Inferior parietal cortex (tissue), 1 donor: ENCODE results near the gene GNS.

ENCODE experiments used
- DNase-seq: peaks from one replicate; pipeline ENCODE4 v3.0.0-alpha.2; 2016; ENCODE audit errors: extremely low spot score

Gene GNS

DNA sequence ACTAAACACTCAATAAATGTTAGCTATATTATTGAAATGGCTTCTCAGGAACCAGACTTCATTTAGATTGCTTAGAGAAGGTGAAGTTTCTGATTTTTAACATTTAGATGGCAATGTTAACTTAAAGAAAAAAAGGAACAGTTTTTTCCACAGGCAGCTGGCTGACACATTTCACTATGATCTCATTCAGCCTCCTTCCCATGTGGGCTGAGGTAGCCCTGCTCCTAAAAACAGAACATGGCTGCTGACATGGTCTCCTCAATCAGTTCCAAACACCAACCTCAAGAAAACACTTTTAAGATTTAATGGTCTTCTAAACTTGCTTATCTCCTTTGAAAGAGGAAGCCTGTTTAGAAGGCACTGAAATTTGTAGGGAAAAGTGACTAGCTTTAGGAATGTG is 23.8 kb downstream of the GNS start:
- peak; percentile 42 for DNase-seq

DNA sequence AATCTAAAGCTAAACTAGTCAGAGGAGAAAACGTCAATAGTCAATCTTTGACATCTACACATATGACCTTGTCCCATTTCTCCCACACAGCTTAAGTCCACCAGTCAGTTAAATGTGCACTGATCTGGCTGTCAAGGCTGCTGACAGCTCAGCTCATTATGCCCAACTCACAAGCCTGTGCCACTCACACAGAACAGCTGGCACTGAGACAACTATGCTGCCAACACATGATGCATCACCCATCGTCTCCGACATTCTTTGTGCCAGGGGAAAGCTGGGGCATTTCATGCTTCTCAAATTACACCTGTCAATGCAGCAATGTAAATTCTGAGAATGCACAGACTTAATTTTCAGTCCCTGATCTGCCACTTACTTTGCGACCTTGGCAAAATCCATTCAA is 25.3 kb downstream of the GNS start:
- DNase-seq: peak; percentile 68

DNA sequence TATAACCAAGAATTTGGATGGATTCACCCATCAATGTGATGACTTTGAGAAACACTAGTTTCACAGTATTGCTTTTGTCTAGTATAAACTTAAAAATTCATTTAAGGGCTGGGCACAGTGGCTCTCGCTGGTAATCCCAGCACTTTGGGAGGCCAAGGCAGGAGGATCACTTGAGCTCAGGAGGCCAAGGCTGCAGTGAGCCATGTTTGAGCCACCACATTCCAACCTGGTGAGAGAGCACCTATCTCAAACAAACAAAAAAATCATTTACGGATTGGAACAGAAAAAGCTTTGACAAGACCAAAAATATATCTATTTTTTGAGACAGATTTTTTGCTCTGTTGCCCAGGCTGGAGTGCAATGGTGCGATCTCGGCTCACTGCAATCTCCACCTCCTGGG is 27.5 kb downstream of the GNS start:
- DNase-seq: no peak

DNA sequence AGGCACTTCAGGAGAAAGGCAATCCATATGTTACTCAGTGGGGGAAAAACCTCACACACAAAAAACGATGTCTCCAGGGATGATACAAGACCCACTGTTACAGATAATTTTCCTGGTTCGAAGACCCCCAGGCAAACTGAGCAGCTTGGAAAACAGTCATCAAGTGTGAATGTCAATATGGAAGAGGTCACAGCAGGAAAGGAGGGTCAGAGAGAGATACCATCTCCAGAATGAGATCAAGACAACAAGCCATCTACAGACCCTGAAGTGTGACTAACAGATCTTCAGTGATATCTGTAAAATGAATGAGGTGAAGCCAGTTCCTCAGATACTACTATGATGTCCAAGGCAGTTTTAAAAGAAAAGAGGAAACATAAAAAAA is 28.6 kb downstream of the GNS start:
- DNase-seq: no peak

DNA sequence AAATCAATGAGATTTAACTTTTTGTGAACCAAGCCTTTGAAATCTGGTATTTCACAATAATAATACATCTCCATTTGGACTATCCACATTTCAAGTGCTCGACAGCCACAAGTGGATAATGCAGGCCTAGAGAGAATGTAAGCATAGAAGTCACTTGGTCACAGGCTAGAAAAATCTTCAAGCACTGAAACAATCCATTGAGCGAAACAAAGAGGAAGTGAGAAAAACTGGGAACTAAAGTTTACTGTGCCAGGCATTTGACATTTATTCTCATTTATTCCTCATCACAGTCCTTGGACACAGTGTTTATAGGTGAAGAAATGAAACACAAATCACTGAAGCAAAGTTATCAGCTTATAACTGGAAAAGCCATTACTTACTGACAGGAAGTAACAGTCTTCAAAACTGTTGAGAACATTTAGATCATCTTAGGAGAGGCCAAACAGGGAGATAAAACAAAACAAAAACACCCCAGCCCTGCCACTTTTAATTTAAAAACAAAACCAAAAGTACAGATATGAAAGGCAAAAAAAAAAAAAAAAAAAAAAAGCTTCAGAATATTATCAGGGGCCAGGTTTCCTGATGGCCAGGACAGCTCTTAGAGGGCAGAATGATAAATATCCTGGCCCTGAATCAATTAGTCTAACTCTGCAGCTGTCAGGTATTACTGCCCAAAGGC is 29.2 kb downstream of the GNS start:
- DNase-seq: no peak

DNA sequence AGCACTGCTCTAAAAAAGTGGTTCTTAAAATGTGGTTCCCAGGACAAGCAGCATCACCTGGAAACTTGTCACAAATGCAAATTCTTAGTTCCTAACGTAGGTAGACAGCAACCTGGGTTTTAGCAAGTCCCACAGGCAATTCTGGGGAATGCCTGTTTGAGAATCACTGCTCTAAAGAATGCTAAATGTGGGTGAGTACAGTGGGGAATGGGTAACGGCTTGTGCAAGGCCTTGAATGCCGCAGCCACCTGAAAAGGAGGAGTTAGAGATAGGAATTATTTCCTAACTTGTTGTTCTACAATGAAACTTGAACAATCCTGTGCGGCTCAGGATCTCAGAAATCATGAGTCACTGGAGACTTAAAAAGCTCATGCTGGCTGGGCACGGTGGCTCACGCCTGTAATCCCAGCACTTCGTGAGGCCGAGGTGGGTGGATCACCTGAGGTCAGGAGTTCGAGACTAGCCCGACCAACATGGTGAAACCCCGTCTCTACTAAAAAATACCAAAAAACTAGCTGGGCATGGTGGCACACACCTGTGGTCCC is 34.9 kb downstream of the GNS start:
- DNase-seq: no peak

DNA sequence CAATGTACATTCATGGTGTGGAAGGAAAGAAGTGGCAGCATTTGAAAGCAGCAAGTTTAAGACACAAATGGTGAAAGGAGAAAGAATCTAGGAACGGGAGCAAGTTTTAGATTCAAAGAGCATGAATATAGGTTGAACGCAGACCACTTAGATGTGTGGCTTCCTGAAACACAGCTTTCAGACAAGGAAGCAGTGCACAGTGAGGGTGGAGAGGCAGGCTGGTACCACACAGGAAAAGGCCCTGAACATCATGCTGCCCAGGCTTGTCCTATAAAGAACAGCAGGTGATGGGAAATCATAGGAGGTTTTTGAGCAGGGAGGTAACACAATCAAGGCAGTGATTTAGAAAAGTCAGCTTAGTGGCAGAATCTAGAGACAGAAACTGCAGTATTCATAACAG is 35.6 kb downstream of the GNS start:
- no peak for DNase-seq

DNA sequence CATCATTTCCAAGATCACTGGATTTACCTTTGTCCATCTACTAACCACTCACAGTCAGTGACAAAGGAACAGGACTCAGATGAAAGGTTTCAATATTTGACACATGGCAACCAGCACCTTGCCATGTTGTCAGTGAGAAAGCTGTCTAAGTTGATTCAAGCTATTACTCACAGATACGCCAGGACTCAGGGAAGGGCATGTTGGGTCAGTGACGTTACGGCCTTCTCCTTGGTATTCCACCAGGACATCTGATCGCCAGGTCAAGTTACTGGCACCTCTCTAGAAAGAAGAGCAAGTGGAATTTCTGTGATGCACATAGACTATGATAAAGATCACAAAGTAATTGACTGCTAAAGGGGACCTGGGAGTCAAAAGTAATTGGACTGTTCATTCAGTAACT is 36.4 kb downstream of the GNS start:
- no peak for DNase-seq

DNA sequence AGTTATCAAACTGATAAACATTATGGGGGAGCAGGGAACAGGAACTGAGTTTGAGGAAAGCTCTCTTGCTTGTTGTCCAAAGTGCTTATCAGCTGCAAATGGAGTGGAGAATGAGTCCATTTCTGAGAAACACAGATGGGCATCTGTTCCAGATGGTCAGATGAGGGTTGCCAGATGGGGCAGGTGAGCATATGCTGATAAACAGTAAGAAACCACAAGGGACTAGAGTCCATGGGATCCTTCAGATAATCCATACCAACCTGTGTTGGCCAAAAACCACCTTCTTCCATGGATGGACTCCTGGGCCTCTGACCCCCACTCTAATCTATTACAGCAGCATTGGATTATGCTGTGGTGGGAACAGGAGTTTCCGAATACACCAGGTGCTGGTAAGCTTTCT is 38.3 kb downstream of the GNS start:
- no peak for DNase-seq

DNA sequence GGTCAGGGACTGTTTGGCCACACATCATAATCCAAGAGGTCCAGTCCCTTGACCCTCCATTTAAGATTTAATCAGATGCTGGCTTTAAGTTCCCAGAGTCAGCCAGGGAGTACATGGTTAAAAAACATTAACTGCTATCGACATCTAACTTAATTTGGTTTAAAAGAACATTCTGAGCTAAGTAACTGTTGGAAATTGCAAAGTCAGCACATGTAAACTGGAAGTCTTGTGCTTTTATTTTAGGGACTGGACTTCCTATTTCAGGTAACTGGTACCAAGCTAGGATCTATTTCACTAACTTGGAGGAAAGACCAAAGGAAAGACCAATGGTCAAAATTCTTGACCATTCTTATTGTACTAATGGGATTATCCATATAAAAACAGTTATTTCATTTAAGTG is 40.6 kb downstream of the GNS start:
- no peak for DNase-seq

DNA sequence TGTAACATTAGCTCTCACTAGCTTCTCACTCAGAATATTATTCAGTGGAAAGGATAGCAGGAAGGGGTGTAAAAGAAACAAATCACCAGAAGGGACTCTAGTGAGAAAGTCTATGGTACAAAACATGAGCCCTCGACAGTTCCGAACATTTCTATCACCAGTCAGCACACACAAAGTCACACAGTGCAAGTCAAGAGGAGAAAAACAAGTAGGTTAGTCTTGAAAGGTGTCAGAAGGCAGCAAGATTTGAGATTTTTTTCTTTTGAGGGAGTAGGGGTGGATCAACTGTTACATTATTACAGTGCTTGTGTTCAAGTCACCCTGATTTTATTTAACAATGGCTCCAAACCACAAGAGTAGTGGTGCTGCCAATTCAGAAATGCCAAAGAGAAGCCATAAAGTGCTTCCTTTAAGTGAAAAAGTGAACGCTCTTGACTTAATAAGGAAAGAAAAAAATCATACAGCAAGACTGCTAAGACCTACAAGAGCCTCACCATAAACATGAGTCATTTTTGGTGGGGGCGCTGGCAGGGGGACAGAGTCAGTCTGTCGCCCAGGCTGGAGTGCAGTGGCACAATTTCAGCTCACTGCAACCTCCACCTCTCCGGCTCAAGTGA is 42.3 kb downstream of the GNS start:
- DNase-seq: no peak

DNA sequence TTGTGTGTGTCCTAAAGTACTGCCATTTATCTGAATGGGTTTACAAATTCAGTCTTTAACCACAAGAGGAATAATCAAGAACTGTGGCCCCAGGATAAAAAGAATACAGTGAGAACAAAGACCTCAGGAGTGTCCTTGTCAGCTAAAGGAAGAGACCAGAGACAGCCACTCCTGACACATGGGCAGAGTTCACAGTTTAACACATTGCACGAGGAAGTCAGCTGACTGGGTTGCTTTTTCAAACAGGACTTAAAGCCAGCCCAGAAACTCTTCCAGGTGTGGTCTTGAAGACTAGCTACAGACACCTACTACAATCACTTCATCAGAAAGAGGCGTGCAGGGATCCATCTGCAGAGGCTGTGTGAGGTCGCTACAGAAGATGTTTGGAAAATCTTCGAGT is 42.8 kb downstream of the GNS start:
- DNase-seq: no peak

DNA sequence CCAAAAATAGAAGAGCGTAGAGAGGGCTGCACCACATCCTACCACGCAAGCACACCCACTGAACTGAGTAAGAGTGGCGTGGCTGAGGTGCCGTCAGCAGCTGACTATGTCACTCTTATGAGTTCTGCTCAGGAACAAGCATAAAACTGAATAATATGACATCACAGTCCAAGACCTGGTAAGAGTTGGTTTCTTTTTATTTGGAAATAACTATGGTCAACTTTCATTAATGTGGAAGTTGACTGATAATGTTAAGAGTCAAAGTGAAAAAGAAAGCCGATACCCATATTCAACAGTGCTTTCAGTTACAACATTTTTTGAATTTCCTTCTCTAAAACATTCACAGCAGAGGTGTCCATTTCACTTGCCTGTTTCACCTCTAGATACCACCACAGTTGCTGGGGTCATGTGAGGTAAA is 44.6 kb downstream of the GNS start:
- no peak for DNase-seq

DNA sequence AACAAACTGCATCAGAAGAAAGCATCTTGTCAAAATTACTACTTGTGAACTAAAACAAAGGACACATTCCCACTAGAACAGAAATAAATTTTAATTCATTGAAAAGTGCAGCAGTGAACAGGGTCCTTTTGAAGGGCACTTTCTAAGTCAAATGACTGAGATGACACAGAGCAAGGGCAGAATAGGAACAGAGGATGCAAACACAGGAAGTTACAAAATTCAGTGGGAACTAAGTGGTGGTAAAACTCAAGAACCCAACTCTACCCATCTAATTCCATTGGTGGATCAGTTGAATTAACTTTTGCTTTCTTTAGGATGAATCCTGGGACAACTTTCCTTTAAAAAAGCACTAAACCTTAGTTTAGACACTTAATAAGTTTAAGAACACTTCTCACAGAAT is 45.8 kb downstream of the GNS start:
- DNase-seq: no peak

DNA sequence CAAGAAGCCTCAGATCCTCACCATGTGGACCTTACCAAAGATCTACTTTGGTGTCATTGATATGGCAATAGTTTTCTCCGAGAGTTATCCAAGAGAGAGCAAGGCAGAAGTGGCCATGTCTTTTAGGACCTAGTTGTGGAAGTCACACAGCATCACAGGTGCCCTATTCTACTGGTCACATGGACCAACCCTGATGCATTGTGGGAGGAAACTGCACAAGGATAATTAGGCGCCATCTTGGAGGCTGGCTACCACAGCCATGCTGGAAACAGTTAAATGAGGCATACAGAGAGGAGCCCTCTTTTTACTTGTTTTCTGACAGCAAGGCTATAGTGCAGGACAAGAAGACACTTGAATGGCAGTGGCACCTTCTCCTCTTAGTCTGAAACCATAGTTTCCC is 49.8 kb downstream of the GNS start:
- DNase-seq: no peak

DNA sequence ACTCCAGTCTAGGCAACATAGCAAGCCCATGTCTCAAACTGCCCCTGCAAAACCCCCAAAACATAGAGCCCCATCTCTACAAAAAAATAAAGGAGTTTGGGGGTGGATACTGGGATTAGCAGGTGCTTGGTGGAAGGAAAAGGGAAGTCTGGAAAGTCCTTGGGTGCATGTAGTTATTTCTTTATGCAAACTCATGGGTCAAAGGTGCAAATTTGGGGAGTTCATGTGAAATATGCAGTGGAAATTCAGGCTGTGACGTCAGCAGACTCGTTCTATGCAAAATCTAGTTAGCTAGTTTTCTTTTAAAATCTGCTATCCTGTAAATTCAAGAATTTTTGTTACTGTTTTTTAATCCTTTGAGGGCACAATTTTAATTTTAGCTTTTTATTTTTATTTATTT is 51.3 kb downstream of the GNS start:
- no peak for DNase-seq

DNA sequence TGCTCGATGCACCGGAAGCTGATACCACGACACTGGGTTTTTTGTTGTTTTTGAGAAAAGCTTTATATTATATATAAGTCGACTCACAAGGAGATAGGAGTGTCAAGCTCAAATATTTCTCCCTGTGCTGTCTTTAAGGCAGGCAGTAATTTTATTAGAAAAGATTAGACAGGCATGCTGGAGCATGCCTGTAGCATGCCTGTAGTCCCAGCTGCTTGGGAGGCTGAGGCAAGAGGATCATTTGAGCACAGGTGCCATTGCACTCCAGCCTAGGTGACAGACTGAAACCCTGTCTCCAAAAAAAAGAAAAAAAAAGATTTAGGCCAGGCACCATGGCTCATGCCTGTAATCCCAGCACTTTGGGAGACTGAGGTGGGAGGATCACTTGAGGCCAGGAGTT is 51.8 kb downstream of the GNS start:
- no peak for DNase-seq

DNA sequence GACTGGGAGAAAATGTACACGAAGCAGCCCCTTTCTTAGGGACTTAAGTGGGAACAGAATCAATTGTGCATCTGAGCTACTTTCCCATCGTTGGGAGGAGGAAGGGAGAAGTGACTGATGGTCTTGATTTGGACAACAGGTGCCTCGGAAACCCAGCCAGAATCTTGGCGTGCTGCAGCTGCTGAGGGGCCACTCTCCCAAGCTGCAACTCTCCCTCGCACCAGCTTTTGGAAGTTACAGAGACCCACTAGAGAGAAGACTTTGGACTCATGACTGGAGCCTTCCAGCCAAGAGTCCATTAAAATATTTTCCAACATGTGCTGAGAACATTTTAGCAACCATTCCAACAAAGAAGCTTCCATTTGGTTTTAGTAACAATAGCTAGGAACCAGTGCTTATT is 52.3 kb downstream of the GNS start:
- DNase-seq: no peak

DNA sequence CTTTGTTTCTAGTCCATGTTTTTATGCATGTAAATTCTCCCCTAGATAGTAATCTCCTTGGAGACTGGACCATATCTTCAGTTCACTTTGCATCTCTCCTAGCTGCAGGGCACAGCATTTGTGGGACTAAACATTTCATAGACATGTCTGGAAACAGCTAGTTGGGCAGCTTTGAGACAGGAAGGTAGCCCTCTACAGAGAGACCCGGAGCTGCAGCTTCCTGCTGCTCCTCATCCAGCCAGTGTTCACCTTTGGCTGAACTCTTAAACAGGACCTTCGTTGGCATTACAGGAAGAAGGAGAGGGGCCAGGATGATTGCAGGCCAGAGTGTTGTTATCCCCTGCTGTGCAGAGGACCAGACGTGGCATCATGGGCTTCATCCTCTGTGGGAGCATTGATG is 52.9 kb downstream of the GNS start:
- DNase-seq: no peak

DNA sequence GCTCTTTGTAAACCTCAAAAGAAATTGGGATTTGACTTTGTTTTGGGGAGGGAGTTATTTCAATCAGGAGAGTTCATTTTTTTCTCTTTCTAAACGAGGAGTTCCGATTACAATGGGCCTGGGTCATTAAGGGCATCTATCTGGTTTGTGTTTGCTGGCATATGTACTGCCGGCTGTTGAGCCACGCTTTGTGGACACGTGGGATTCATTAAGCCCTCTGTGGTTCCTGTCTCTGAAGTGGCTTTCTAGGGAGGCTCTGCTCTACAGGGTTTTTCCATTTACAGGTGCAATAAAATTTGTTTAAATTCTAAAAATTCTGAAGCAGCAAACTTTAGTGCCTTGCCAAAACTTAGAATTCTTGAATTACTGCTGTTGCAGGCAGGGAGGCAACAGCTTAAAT is 57.9 kb downstream of the GNS start:
- DNase-seq: no peak

DNA sequence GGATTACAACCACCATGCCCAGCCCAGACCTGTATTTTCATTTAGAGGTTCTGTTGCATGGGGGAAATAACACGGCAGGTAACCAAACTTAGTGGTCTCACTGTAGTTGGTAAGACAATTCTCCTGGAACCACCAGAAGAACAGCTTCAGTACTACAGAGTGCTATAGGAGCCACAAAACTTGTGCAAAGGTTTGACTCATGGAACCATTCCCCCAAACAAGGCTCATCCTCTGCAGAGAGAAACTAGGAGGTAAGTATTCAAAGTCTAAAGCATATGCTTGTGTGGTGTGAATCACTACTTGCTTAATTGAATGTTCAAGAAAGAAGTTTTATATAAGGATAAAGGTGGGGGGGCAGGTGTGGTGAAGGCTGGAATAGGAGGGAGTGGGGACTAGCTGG is 58.7 kb downstream of the GNS start:
- DNase-seq: no peak

DNA sequence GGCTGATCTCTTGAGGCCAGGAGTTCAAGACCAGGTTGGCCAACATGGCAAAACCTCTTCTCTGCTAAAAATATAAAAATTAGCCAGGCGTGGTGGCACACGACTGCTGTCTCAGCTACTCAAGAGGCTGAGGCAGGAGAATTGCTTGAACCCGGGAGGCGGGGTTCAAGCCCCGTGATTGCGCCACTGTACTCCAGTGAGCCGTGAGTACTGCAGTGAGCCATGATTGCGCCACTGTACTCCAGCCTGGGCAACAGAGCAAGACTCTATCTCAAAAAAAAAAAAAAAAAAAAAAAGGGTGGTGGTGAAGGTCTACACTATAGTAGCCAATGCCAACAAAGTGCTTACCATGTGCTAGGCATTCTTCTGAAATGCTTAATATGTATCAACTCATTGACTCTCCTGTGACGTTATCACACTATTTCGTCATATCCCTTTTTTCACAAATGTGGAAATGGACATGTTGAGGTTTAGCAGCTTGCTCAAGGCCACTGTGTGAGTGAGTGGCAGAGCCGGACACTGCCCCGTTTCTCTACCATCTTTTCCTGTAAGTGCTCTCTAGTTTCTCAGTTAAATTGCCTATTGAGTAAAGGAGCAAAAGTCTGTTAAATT is 59.6 kb downstream of the GNS start:
- DNase-seq: no peak

DNA sequence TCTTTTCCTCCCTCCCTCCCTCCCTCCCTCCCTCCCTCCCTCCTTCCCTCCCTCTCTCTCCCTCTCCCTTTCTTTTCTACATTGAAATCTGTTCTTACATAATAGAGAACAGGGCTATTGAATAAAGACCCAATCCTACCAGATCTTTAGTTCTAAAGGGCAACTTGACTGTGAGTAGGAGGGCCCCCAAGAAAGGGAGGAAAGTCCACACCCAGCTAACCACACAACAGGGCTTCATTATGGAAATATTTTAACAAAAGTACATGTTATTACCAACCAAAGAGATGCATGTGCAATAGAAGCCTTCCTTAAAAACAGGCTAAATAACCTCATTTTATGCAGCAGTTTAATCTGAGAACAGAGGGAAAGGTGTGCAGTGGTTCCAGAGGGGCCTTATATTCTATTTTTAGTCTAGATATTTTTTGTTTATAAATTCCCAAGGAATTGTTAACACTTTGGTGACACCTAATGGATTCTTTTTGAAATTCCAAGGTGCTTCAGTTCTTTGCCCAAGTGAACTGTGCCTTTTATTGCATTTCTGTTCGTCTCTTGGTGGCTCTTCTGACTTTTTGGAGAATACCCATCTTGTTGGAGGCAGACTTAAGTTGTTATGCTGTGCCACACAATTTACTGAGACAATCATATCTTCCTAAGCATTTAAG is 63.0 kb downstream of the GNS start:
- peak; percentile 47 for DNase-seq
